ENCODE data around the gene CLSTN3. TPM values are rescaled to one million over a fixed set of nuclear protein-coding genes. Genes with fewer than 3 reads are reported as not detected.

CLSTN3 gene
- total RNA-seq, 1 experiment from 2014 or later: 24.7 TPM

DNA sequence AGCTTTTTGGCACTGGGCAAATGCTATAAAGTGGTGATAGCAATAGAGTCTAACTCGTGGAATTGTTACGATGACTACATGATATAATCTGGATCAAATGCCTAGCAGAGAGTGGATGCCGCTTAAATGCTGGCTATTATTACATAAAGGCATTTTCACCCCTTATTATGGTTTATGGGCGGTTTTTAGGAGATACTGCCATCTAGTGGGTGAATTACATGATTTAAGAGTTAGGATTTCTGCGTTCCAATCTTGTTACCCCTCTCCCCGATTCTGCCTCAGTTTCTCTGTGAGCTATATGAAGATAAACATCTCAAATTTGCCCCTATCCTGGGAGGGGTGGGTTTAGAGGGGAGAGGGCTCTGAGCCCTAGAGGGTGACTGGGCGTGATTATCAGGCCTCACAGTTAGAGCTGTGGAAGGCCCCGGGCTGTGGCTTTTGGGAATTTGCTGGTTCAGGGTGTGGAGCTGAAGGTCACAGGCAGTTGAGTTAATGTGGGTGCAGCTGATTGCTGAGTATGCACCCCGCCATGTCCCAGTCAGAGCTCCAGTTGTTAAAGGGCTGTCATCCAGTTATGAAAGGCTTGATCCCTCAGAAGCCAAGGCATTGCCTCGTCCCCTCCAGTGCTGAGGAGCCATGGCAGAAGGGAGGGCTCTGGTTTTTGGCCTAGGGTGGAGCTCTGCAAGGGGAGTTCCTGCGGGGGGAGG lies 14.4 kb downstream of the CLSTN3 start:
- TF ChIP-seq FOXK1 (CRISPR knock-in tag; IDR thresholded peaks at IDR 0.05) (no peak), CTCF (IDR thresholded peaks at IDR 0.05) (0 out of 2 replicates have a peak, but pooled peaks have one; percentile 11), ZNF219 (CRISPR knock-in tag; IDR thresholded peaks at IDR 0.05; ENCODE audit: borderline replicate concordance) (no peak)
- POLR2A ChIA-PET: no interaction called here
- CTCF ChIA-PET: interaction anchor here (0.6 to 2.6 kb wide), 22 partner anchors 8 to 200 kb away, joined by 3 to 24 read pairs (median 5); partner anchors contain the start of genes C12orf57, C1S, LPCAT3 and PEX5

DNA sequence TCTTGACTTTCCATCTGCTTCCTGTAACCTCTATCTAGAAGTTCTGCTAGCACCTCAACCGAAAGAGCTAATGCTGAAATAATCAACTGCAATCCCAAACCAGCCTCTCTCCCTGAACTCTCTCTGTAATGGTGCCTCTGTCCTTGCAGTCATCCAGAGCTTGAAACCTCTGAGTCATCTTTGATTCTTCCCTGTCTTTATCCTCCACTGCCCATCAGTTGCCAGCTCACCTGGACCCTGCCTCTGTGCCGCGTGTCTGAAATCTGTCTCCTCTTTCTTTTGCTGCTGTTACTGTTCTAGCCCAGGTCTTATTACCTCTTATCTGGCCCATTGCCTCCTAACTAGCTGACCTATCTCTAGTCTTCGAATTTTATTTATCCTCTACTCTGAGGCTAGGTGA lies 15.5 kb downstream of the CLSTN3 start:
- no peak for DNase-seq (ENCODE audit: low spot score)
- ChIA-PET POLR2A (no interaction called here), CTCF (interaction anchor here (0.5 to 2.6 kb wide), 7 partner anchors 10 to 53 kb away, joined by 3 to 24 read pairs (median 9); partner anchors contain the start of gene PEX5)
- Mint-ChIP-seq H3K27me3 (ENCODE audit: low read depth) (no peaks in the 10 kb centered on the region), H3K4me1 (no peaks in the 10 kb centered on the region), H3K9me3 (no peaks in the 10 kb centered on the region), H3K27ac (peak overlapping the region; percentile 36; the same call in 1 of the 2 replicates), H3K36me3 (peaks cover 8% of the 10 kb centered on the region), H3K4me3 (no peak overlapping the region)
- ATAC-seq: no peak
- no peak for TF ChIP-seq GRHL2 (CRISPR knock-in tag; IDR thresholded peaks at IDR 0.05; ENCODE audit: insufficient replicate concordance, severe bottlenecking)
- no peak for TF ChIP-seq AFF4 (CRISPR knock-in tag; IDR thresholded peaks at IDR 0.05; ENCODE audit: borderline replicate concordance)
- no peak for TF ChIP-seq IRF2 (CRISPR knock-in tag; IDR thresholded peaks at IDR 0.05; ENCODE audit: borderline replicate concordance, low read depth)
- TF ChIP-seq, protein P1, sequence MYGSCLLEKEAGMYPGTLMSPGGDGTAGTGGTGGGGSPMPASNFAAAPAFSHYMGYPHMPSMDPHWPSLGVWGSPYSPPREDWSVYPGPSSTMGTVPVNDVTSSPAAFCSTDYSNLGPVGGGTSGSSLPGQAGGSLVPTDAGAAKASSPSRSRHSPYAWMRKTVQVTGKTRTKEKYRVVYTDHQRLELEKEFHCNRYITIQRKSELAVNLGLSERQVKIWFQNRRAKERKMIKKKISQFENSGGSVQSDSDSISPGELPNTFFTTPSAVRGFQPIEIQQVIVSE (CRISPR knock-in tag; IDR thresholded peaks at IDR 0.05; ENCODE audit: borderline replicate concordance): no peak
- no peak for TF ChIP-seq SMAD4 (CRISPR knock-in tag; IDR thresholded peaks at IDR 0.05)
- TF ChIP-seq NR3C1 (CRISPR knock-in tag; conservative IDR thresholded peaks at IDR 0.05; ENCODE audit: low read depth): no peak
- TF ChIP-seq, protein P2, sequence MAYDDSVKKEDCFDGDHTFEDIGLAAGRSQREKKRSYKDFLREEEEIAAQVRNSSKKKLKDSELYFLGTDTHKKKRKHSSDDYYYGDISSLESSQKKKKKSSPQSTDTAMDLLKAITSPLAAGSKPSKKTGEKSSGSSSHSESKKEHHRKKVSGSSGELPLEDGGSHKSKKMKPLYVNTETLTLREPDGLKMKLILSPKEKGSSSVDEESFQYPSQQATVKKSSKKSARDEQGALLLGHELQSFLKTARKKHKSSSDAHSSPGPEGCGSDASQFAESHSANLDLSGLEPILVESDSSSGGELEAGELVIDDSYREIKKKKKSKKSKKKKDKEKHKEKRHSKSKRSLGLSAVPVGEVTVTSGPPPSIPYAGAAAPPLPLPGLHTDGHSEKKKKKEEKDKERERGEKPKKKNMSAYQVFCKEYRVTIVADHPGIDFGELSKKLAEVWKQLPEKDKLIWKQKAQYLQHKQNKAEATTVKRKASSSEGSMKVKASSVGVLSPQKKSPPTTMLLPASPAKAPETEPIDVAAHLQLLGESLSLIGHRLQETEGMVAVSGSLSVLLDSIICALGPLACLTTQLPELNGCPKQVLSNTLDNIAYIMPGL (CRISPR knock-in tag; IDR thresholded peaks at IDR 0.05): no peak
- TF ChIP-seq MAX (CRISPR knock-in tag; IDR thresholded peaks at IDR 0.05): no peak
- no peak for TF ChIP-seq ZNF138 (CRISPR knock-in tag; conservative IDR thresholded peaks at IDR 0.05)
- TF ChIP-seq, protein P3, sequence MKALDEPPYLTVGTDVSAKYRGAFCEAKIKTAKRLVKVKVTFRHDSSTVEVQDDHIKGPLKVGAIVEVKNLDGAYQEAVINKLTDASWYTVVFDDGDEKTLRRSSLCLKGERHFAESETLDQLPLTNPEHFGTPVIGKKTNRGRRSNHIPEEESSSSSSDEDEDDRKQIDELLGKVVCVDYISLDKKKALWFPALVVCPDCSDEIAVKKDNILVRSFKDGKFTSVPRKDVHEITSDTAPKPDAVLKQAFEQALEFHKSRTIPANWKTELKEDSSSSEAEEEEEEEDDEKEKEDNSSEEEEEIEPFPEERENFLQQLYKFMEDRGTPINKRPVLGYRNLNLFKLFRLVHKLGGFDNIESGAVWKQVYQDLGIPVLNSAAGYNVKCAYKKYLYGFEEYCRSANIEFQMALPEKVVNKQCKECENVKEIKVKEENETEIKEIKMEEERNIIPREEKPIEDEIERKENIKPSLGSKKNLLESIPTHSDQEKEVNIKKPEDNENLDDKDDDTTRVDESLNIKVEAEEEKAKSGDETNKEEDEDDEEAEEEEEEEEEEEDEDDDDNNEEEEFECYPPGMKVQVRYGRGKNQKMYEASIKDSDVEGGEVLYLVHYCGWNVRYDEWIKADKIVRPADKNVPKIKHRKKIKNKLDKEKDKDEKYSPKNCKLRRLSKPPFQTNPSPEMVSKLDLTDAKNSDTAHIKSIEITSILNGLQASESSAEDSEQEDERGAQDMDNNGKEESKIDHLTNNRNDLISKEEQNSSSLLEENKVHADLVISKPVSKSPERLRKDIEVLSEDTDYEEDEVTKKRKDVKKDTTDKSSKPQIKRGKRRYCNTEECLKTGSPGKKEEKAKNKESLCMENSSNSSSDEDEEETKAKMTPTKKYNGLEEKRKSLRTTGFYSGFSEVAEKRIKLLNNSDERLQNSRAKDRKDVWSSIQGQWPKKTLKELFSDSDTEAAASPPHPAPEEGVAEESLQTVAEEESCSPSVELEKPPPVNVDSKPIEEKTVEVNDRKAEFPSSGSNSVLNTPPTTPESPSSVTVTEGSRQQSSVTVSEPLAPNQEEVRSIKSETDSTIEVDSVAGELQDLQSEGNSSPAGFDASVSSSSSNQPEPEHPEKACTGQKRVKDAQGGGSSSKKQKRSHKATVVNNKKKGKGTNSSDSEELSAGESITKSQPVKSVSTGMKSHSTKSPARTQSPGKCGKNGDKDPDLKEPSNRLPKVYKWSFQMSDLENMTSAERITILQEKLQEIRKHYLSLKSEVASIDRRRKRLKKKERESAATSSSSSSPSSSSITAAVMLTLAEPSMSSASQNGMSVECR (CRISPR knock-in tag; IDR thresholded peaks at IDR 0.05; ENCODE audit: borderline replicate concordance): no peak
- no peak for TF ChIP-seq PRRX2 (CRISPR knock-in tag; IDR thresholded peaks at IDR 0.05)

More for the DNA sequence above, 14.4 kb downstream of the CLSTN3 start:
- no peak overlapping the region for H3K4me3 Mint-ChIP-seq
- H3K36me3 Mint-ChIP-seq: no peaks in the 10 kb centered on the region; the same call in 1 of the 2 replicates
- no peaks in the 10 kb centered on the region for H3K27me3 Mint-ChIP-seq (ENCODE audit: low read depth)
- DNase-seq (ENCODE audit: low spot score) (no peak), ATAC-seq (no peak)
- H3K27ac Mint-ChIP-seq: no peak overlapping the region
- H3K4me1 Mint-ChIP-seq: no peaks in the 10 kb centered on the region
- no peaks in the 10 kb centered on the region for H3K9me3 Mint-ChIP-seq
